ENCODE measurements around the gene TEDC2.

The TEDC2 gene

GRCh38 chr16:2467528-2468232, 7.8 kb downstream of the TEDC2 start:
- Mint-ChIP-seq H3K4me3 (no peak overlapping the region), H3K4me1 (ENCODE audit: low read depth) (no peaks in the 10 kb centered on the region), H3K27ac (no peak overlapping the region), H3K27me3 (ENCODE audit: low read depth) (peaks cover 24% of the 10 kb centered on the region), H3K36me3 (ENCODE audit: low read depth) (no peaks in the 10 kb centered on the region), H3K9me3 (no peaks in the 10 kb centered on the region)

DNA sequence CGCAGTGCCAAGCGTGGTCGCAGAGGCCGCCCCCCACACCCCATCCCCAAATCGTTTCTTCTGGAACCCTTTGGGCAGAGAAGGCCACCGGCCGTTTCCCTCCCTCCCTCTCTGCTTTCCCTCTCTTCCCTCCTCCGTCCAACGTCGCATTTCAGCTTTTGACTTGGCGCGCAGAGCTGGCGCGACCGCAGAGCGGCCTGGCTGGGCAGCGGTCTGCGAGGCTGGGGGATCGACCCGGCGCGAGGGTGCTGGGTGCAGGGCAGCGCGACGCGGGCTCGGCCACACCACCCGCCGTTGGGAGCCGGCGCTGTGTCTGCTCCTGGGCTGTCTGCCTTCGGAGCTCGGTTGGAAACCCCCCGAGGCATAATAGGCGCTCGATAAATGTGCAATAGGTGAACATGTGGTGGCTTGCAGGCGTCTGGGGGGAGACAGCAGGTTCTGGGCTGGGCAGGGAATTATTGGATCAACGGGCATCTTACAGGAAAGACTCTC, 8.4 kb downstream of the TEDC2 start:
- no peaks in the 10 kb centered on the region for H3K9me3 Mint-ChIP-seq
- peak overlapping the region; percentile 40 for H3K4me3 Mint-ChIP-seq
- peaks cover 4% of the 10 kb centered on the region for H3K4me1 Mint-ChIP-seq (ENCODE audit: low read depth)
- peaks cover 30% of the 10 kb centered on the region for H3K27me3 Mint-ChIP-seq (ENCODE audit: low read depth)
- no peak overlapping the region for H3K27ac Mint-ChIP-seq
- no peaks in the 10 kb centered on the region for H3K36me3 Mint-ChIP-seq (ENCODE audit: low read depth)

DNA sequence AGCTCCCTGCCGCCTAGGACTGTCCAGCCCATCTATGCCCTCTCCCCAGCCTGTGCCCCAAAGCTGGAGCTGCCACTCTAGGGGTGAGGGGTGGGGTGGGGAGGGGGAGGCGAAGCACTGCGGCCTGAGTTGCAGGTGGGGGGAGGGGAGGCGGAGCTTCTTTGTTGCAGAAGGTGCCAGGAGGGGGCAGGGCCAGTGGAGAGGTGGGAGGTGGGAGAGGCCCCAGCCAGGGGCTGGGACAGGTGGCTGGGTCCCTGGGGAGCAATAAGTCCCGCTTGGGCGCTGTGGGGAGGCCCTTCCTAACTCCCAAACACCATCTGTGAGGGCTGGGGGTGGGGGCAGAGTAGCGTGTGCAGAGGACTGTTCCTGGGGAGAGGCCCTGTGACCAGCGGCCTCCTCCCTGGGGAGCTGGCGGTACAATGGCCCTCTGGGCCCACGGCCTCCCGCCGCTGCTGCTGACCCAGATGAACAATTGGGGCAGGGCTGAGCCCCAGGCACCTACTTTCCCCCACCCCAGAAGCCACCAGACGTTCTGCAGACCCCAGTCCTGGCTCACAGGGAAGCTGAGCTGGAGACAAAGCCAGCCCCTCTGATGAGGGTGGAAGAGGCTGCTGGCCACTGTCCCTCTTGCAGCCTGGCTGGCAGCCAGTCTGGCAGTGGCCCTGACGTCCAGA, 9.0 kb downstream of the TEDC2 start:
- H3K9me3 Mint-ChIP-seq, result no peaks in the 10 kb centered on the region
- H3K4me1 Mint-ChIP-seq (ENCODE audit: low read depth), result peaks cover 5% of the 10 kb centered on the region
- no peaks in the 10 kb centered on the region for H3K36me3 Mint-ChIP-seq (ENCODE audit: low read depth)
- H3K27me3 Mint-ChIP-seq (ENCODE audit: low read depth), result peaks cover 32% of the 10 kb centered on the region
- no peak overlapping the region for H3K4me3 Mint-ChIP-seq
- H3K27ac Mint-ChIP-seq, result no peak overlapping the region

- Mint-ChIP-seq H3K36me3 (ENCODE audit: low read depth) (no peaks in the 10 kb centered on the region), H3K9me3 (no peaks in the 10 kb centered on the region), H3K4me3 (no peak overlapping the region), H3K4me1 (ENCODE audit: low read depth) (peaks cover 5% of the 10 kb centered on the region), H3K27ac (no peak overlapping the region), H3K27me3 (ENCODE audit: low read depth) (peaks cover 32% of the 10 kb centered on the region)
These were observed 9.7 kb downstream of the TEDC2 start for GRCh38 chr16:2469399-2470233.

GRCh38 chr16:2470234-2470601, 10.3 kb downstream of the TEDC2 start:
- Mint-ChIP-seq H3K4me3 (no peak overlapping the region), H3K4me1 (ENCODE audit: low read depth) (peaks cover 5% of the 10 kb centered on the region), H3K27me3 (ENCODE audit: low read depth) (peaks cover 32% of the 10 kb centered on the region), H3K36me3 (ENCODE audit: low read depth) (no peaks in the 10 kb centered on the region), H3K9me3 (no peaks in the 10 kb centered on the region), H3K27ac (no peak overlapping the region)

DNA sequence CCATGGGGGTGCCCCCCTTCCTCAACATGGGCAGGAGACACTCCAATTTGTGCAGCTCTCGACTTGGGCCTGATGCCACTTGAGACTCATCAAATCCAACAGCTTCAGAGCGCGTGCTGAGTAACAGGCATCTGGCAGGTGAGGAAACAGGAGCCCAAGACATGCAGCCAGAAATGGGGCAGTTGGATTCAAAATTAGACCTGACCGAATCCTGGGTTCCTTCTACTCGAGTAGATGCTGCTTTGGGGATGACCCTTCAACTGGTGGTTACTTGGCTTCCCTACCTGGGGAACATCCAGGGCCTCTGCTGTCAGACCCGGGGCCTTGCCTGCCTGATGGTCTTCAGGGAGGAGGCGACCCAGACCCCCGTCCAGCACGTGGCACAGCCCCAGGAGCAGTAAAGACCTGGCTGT, 10.7 kb downstream of the TEDC2 start:
- Mint-ChIP-seq H3K27me3 (ENCODE audit: low read depth) (peaks cover 32% of the 10 kb centered on the region), H3K27ac (no peak overlapping the region), H3K9me3 (no peaks in the 10 kb centered on the region), H3K4me3 (no peak overlapping the region), H3K36me3 (ENCODE audit: low read depth) (no peaks in the 10 kb centered on the region), H3K4me1 (ENCODE audit: low read depth) (peaks cover 5% of the 10 kb centered on the region)

- Mint-ChIP-seq H3K27me3 (ENCODE audit: low read depth) (peaks cover 35% of the 10 kb centered on the region), H3K27ac (no peak within 1 kb of the TSS), H3K9me3 (no peaks in the 10 kb centered on the region), H3K4me1 (ENCODE audit: low read depth) (peaks cover 7% of the 10 kb centered on the region), H3K36me3 (ENCODE audit: low read depth) (no peaks in the 10 kb centered on the region), H3K4me3 (no peak within 1 kb of the TSS)
These were observed 11.2 kb downstream of the TEDC2 start, which contains the start of gene NTN3 for GRCh38 chr16:2471016-2471652. NTN3 (plus strand) TSS chr16:2471297; CDS start chr16:2471702, 405 bp downstream.

DNA sequence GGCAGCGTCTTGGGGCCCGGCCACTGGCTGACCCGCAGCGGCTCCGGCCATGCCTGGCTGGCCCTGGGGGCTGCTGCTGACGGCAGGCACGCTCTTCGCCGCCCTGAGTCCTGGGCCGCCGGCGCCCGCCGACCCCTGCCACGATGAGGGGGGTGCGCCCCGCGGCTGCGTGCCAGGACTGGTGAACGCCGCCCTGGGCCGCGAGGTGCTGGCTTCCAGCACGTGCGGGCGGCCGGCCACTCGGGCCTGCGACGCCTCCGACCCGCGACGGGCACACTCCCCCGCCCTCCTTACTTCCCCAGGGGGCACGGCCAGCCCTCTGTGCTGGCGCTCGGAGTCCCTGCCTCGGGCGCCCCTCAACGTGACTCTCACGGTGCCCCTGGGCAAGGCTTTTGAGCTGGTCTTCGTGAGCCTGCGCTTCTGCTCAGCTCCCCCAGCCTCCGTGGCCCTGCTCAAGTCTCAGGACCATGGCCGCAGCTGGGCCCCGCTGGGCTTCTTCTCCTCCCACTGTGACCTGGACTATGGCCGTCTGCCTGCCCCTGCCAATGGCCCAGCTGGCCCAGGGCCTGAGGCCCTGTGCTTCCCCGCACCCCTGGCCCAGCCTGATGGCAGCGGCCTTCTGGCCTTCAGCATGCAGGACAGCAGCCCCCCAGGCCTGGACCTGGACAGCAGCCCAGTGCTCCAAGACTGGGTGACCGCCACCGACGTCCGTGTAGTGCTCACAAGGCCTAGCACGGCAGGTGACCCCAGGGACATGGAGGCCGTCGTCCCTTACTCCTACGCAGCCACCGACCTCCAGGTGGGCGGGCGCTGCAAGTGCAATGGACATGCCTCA, 12.0 kb downstream of the TEDC2 start:
- H3K9me3 Mint-ChIP-seq, result no peaks in the 10 kb centered on the region
- no peak overlapping the region for H3K27ac Mint-ChIP-seq
- no peaks in the 10 kb centered on the region for H3K36me3 Mint-ChIP-seq (ENCODE audit: low read depth)
- peaks cover 42% of the 10 kb centered on the region for H3K27me3 Mint-ChIP-seq (ENCODE audit: low read depth)
- no peak overlapping the region for H3K4me3 Mint-ChIP-seq
- H3K4me1 Mint-ChIP-seq (ENCODE audit: low read depth), result peaks cover 10% of the 10 kb centered on the region

DNA sequence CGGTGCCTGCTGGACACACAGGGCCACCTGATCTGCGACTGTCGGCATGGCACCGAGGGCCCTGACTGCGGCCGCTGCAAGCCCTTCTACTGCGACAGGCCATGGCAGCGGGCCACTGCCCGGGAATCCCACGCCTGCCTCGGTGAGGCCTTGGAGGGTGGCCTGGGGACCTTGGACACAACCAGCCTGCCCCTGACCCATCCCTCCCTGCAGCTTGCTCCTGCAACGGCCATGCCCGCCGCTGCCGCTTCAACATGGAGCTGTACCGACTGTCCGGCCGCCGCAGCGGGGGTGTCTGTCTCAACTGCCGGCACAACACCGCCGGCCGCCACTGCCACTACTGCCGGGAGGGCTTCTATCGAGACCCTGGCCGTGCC, 12.6 kb downstream of the TEDC2 start:
- Mint-ChIP-seq H3K27me3 (ENCODE audit: low read depth) (peaks cover 41% of the 10 kb centered on the region), H3K9me3 (no peaks in the 10 kb centered on the region), H3K36me3 (ENCODE audit: low read depth) (no peaks in the 10 kb centered on the region), H3K4me3 (no peak overlapping the region), H3K27ac (no peak overlapping the region), H3K4me1 (ENCODE audit: low read depth) (peaks cover 13% of the 10 kb centered on the region)

DNA sequence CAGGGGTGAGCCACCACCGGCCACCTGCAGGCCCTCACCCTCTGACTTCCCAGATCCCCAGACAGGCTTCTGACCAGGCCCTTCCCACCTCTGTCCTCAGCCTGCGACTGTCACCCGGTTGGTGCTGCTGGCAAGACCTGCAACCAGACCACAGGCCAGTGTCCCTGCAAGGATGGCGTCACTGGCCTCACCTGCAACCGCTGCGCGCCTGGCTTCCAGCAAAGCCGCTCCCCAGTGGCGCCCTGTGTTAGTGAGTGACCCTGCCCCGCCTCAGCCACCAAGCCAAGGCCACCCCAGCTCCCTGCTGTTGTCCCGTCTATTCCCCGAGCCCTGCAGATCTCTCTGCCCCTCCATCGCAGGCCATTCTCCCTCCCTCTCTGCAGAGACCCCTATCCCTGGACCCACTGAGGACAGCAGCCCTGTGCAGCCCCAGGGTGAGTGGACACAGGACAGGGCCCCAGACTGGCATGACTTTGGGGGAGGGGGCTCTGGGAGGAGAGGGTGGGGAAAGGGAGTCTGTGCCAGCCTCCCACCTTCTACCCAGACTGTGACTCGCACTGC, 13.1 kb downstream of the TEDC2 start:
- no peaks in the 10 kb centered on the region for H3K36me3 Mint-ChIP-seq (ENCODE audit: low read depth)

DNA sequence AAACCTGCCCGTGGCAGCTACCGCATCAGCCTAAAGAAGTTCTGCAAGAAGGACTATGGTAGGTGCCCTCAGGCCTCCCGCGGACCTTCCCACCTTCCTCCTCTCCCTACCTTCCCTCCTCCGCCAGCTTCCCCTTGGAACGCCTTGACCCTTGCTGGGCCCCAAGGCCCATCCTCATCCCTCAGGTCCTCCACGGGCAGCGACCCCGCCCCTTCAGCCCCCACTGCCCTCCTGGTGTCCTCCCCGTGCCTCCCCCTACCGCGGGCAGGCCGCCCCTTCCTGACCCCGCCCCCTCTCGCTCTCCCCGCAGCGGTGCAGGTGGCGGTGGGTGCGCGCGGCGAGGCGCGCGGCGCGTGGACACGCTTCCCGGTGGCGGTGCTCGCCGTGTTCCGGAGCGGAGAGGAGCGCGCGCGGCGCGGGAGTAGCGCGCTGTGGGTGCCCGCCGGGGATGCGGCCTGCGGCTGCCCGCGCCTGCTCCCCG, 13.6 kb downstream of the TEDC2 start:
- Mint-ChIP-seq H3K4me1 (ENCODE audit: low read depth) (peaks cover 13% of the 10 kb centered on the region), H3K27me3 (ENCODE audit: low read depth) (peaks cover 36% of the 10 kb centered on the region), H3K27ac (no peak overlapping the region), H3K9me3 (no peaks in the 10 kb centered on the region), H3K4me3 (peak overlapping the region; percentile 59), H3K36me3 (ENCODE audit: low read depth) (no peaks in the 10 kb centered on the region)

More for the DNA sequence above, 13.1 kb downstream of the TEDC2 start:
- Mint-ChIP-seq H3K4me1 (ENCODE audit: low read depth) (peaks cover 13% of the 10 kb centered on the region), H3K27me3 (ENCODE audit: low read depth) (peaks cover 41% of the 10 kb centered on the region), H3K27ac (no peak overlapping the region), H3K4me3 (peak overlapping the region; percentile 59), H3K9me3 (no peaks in the 10 kb centered on the region)

DNA sequence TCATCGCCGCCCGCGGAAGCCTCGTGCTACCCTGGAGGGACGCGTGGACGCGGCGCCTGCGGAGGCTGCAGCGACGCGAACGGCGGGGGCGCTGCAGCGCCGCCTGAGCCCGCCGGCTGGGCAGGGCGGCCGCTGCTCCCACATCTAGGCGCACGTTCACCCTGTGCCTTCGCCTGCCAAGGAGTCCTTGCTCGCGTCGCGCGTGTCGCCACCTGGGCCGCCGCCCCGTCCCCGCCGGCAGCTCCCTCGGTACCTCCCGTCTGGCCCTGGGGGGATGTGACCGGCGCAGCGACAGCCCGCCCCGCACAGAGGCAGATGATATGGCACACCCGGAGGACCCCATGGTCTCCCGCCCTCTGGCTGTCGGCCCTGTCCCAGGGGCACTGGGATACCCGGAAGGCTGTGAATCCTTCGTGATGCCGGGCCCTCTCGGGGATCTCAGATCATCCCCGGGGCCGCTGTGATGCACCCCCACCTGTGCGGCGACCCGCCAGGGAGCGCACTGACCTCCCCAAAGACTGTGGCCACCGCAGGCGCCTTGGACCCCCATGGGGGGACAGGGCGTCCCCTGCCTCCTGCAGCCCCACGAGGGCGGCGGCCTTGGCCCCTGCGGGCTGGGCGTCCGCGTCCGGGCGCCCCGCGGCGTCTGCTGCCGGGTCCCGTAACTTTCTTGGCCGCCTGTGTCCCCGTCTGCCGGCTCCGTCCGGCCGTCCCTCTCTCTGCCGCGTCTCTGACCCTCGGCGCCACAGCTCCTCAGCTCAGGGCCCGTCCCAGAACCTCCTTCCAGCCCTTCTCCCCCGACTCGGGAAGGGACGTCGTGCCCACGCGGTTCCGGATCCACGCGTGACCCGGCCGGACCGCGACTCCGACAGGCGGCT, 14.3 kb downstream of the TEDC2 start:
- H3K4me3 Mint-ChIP-seq, result peak overlapping the region; percentile 68
- H3K9me3 Mint-ChIP-seq, result no peaks in the 10 kb centered on the region
- peaks cover 34% of the 10 kb centered on the region for H3K27me3 Mint-ChIP-seq (ENCODE audit: low read depth)
- H3K4me1 Mint-ChIP-seq (ENCODE audit: low read depth), result peaks cover 13% of the 10 kb centered on the region
- H3K27ac Mint-ChIP-seq, result no peak overlapping the region
- H3K36me3 Mint-ChIP-seq (ENCODE audit: low read depth), result no peaks in the 10 kb centered on the region

Measured in T-helper 1 cell treated with Interleukin-12 subunit alpha and Interleukin-12 subunit beta and Interleukin-4 antibody, amounts not matched to agents 30 μg/mL and 1 μg/mL, for 36 hours (primary cell).